Erythroblast (primary cell): ENCODE measurements around the gene WDR88.

Source experiments
- GATA1 ChIP-seq: IDR thresholded peaks from 2 replicates; pipeline ENCODE4 v1.6.1; 2011; ENCODE audit warnings: low read depth, mild to moderate bottlenecking, control low read depth, low read length, moderate library complexity
- POLR2A ChIP-seq: IDR thresholded peaks from 2 replicates; pipeline ENCODE4 v1.6.1; 2011; ENCODE audit warnings: mild to moderate bottlenecking, low read length

DNA sequence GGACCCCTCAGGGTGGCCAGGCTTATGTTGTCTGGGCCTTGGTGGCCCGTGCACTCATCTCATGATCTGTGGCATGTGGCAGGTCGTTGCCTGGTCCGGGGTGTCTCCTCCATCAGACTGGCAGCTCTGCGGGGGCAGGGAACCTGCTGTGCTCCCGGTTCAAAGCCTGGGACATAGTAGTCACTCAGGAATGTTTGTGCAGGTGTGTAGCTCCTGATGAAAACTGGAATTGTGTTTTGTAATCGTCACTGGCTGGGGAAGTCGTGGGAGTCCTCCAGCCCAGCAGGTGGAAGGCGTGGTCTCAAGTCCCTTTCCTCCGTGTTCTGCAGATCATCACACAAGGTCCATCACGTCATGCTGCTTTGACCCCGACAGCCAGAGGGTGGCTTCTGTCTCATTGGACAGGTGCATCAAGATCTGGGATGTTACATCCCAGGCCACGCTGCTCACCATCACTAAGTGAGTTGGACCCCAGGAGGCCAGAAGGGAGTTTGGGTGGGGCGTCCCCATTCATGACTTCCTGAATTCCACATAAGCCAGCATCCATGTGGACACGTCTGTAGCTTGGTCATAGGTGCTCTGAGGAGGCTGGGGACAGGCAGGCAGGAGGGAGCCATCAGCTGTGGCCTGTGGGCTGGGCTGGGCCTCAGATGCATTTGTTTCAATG, 19.1 kb downstream of the WDR88 start:
- TF ChIP-seq POLR2A (no peak), GATA1 (no peak)
